Measurements from ENCODE around the gene PCDHGC3. TPM values are rescaled to one million over a fixed set of nuclear protein-coding genes. Genes with fewer than 3 reads are reported as not detected.

PCDHGC3 gene
- total and polyA plus RNA-seq, 2 experiments from 2014 or later, result 12.9 to 13.8 TPM

GRCh38 chr5:141440341-141440740 lies 35.4 kb upstream of the PCDHGC3 start:
- no peaks in the 10 kb centered on the region for H3K27me3 ChIP-seq (ENCODE audit: insufficient read depth)
- no peak overlapping the region for H3K4me3 ChIP-seq
- H3K9me3 Mint-ChIP-seq, result peaks cover 12% of the 10 kb centered on the region; the same call in 1 of the 3 replicates
- H3K36me3 Mint-ChIP-seq (ENCODE audit: low read depth), result peaks cover 14% of the 10 kb centered on the region
- no peak for DNase-seq (ENCODE audit: low spot score)
- H3K4me2 ChIP-seq, result no peak overlapping the region
- H3K4me1 ChIP-seq (ENCODE audit: insufficient read depth), result peaks cover 10% of the 10 kb centered on the region
- ATAC-seq, result no peak
- no peak overlapping the region for H3K27ac ChIP-seq (ENCODE audit: low read depth)
- no peaks in the 10 kb centered on the region for H3K36me3 ChIP-seq (ENCODE audit: insufficient read depth)
- H3K79me2 ChIP-seq (replicated peaks; ENCODE audit: insufficient read depth), result no peaks in the 10 kb centered on the region
- peaks cover 9% of the 10 kb centered on the region for H3K4me1 Mint-ChIP-seq
- H3K4me3 Mint-ChIP-seq, result no peak overlapping the region
- H3F3A ChIP-seq (replicated peaks; ENCODE audit: low read depth), result no peaks in the 10 kb centered on the region
- H4K20me1 ChIP-seq (replicated peaks; ENCODE audit: insufficient read depth), result no peaks in the 10 kb centered on the region; the same call in 1 of the 2 replicates
- H3K27ac Mint-ChIP-seq, result no peak overlapping the region
- no peaks in the 10 kb centered on the region for H3K27me3 Mint-ChIP-seq (ENCODE audit: insufficient read depth, low read depth, poor library complexity)
- H3K9me2 ChIP-seq (ENCODE audit: insufficient read depth), result no peaks in the 10 kb centered on the region
- no peak overlapping the region for H2AFZ ChIP-seq
- no peak for TF ChIP-seq CTCF (conservative IDR thresholded peaks at IDR 0.05; ENCODE audit: low read depth in 2 of 2)
- TF ChIP-seq STAT1 (IDR thresholded peaks at IDR 0.05; ENCODE audit: unreplicated experiment), result no peak
- TF ChIP-seq ZNF114 (CRISPR knock-in tag; IDR thresholded peaks at IDR 0.05), result no peak
- TF ChIP-seq ZNF462 (CRISPR knock-in tag; IDR thresholded peaks at IDR 0.05), result no peak
- no peak for TF ChIP-seq EZH2 (IDR thresholded peaks at IDR 0.05; ENCODE audit: low read depth, unreplicated experiment)
- no peak for TF ChIP-seq CREB1 (CRISPR knock-in tag; IDR thresholded peaks at IDR 0.05; ENCODE audit: low read depth)
- TF ChIP-seq POLR2AphosphoS5 (IDR thresholded peaks at IDR 0.05; ENCODE audit: low read depth), result no peak
- no peak for TF ChIP-seq NANOG (IDR thresholded peaks at IDR 0.05; ENCODE audit: borderline replicate concordance)
- TF ChIP-seq ETS1 (IDR thresholded peaks at IDR 0.05), result no peak
- no peak for TF ChIP-seq ZNF331 (CRISPR knock-in tag; IDR thresholded peaks at IDR 0.05; ENCODE audit: low read depth)
- TF ChIP-seq EZH2phosphoT487 (IDR thresholded peaks at IDR 0.05; ENCODE audit: unreplicated experiment), result no peak
- no peak for TF ChIP-seq REST (IDR thresholded peaks at IDR 0.05; ENCODE audit: unreplicated experiment)
- TF ChIP-seq JUNB (IDR thresholded peaks at IDR 0.05; ENCODE audit: unreplicated experiment), result no peak
